ENCODE results near the gene C5orf46.

- no peak for TF ChIP-seq PCBP2 (optimal IDR thresholded peaks at IDR 0.05; ENCODE audit: low read depth, low read length, poor library complexity, severe bottlenecking)
- no peak for TF ChIP-seq ZFP1 (CRISPR knock-in tag; IDR thresholded peaks at IDR 0.05)
- no peak for TF ChIP-seq BCL3 (CRISPR knock-in tag; IDR thresholded peaks at IDR 0.05)
- TF ChIP-seq PBX2 (CRISPR knock-in tag; IDR thresholded peaks at IDR 0.05) = no peak
- TF ChIP-seq HDAC2 (CRISPR knock-in tag; IDR thresholded peaks at IDR 0.05) = no peak
- no peak for TF ChIP-seq EHMT2 (IDR thresholded peaks at IDR 0.05; ENCODE audit: borderline replicate concordance, low read depth, low read length)
- no peak for TF ChIP-seq THAP7 (CRISPR knock-in tag; IDR thresholded peaks at IDR 0.05)
- TF ChIP-seq REPIN1 (CRISPR knock-in tag; IDR thresholded peaks at IDR 0.05; ENCODE audit: borderline replicate concordance, low read depth) = no peak
- TF ChIP-seq PBX3 (CRISPR knock-in tag; IDR thresholded peaks at IDR 0.05; ENCODE audit: borderline replicate concordance) = no peak
- TF ChIP-seq IRX3 (CRISPR knock-in tag; IDR thresholded peaks at IDR 0.05; ENCODE audit: borderline replicate concordance, low read depth) = no peak
Observed at GRCh38 chr5:147954971-147955370, 48.6 kb upstream of the C5orf46 start.

Measured in HepG2 (cell line).